ENCODE results near the gene CCR9.

The CCR9 gene

GRCh38 chr3:45910892-45911291, 24.5 kb downstream of the CCR9 start:
- DNase-seq: no peak

DNA sequence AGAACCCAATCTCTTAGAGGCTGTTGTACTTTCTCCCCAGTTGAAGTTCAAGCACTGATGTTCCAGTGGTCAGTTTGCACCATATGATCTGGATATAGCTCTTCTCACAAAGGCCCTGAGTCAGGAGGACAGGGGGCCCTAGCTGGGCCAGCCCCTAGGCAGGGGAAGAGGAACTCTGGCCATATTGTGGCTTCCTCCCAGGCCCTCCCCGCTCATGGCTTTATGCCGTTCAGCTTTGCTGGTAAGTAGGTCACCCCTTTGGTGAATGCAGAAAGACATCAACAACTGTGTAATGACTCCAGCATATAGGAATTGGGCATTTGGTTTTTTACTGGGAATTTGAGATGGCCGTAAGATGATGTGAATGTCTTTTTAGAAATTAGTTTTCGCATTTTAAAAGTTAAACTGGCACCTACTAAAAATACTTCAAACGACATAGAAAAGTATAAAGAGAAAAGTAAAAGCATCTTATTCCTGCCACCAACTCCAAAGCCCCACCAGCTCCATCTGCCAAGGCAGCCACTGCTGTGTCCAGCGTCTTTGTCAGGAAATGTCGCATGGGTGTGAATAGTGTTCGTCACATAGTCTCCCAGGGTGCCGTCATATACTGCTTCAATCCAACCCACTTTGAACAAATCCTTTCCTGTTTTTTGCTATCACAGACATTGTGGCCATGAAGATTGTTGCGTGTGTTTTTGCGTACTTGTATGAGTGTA, 25.3 kb downstream of the CCR9 start:
- DNase-seq: no peak

- no peak for DNase-seq
Observed at GRCh38 chr3:45912435-45912834, 26.1 kb downstream of the CCR9 start.

DNA sequence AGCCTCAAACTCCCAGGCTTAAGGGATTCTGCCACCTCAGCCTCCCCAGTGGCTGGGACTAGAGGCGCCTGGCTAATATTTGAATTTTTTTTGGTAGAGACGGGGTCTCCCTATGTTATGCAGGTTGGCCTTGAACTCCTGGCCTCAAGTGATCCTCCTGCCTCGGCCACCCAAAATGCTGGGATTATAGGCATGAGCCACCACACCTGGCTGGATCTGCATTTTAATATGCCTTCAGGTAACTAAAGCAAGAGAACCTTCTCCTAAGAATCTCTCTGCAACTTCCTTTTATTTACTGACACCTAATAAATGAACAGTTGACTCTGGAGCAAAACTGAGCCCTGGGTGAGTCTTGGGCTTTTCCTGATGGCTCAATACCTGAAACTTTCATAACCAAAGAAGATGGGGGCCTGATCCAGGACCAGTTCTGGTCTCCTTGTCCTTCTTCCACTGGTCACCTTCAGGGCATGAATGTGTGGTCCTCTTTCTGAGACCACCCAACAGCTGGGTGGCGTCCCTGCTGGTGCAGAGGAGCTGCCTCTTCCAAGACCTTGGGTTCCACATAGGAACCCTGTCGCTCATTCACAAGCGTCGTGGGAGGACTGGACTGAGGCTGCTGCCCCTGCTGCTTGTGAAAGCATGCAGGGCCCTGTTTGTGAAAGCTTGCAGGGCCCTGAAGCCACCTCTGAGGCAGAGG, 28.2 kb downstream of the CCR9 start:
- DNase-seq: no peak

DNA sequence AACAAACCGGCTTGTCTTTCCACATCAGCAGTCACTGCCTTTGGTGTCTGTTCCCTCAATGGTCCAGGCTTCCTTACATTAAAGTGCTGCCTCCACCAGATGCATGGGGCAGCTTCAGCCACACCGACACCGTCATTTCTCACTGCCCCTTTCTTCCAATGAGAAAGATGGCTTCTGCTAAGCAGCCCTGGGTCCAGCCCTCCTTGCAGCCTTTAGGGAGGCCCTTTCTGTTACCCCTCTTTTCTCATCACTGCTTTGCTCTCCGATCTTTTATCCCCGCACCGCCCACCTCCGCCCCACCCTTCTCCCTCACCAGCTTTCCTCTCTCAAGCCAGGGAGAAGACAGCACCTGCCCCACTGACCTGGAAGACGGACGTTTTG, 28.7 kb downstream of the CCR9 start:
- no peak for DNase-seq

GRCh38 chr3:45915518-45916231, 29.3 kb downstream of the CCR9 start:
- no peak for DNase-seq

GRCh38 chr3:45917146-45917898, 31.0 kb downstream of the CCR9 start:
- no peak for DNase-seq

DNA sequence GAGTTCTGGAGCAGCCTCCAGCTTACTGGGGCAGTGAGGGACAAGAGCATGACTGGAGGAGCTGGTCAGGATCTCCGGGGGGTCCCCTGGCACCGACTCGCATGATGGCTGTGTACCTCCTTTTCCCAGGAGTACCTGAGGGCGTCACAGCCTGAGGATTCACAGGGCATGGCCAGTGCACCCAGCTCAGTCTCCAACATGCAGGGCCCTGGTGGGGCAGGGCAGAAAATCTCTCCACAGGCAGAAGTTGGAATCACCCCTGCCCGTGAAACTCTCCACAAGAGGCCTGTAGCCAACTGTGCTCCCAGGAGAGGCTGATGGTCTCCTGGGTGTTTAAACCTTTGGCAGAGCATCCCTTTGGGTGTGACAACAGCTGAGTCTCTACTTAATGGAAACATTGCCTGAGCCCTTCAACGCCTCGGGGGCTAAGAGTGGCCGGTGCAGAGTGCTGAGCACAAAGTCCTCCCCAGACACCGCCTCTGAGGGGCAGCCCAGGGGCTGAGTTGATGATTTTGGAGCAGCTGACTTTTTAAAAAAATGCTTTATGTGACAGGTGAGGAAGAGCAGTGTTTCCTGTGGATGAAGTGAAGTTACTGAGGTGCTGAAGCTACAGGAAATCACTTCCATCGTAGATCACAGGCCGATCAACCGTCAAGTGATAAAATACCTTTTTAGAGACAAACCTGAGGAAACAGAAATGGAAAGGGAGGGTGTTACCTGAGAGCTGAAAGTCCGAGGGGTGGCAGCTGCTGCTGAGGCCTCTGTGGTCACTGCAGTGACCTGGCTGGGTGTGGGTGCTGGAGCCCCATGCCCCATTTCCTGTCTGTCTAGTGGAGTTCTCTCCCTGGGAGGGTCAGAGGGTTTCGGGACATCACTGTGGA, 35.1 kb downstream of the CCR9 start:
- no peak for DNase-seq

DNA sequence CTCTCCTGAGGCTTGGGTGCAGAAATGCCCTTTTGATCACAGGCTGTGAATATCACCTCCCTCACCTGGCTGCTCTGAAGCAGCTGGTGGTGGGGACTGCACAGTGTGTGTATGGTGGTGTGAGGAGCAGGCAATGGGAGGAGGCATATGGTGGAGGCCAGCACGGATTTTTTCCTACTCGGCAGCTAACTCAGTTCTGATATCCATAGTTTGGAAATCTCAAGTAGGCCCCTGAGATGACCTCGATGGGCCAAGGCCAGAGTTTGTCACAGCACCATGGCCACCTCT, 35.6 kb downstream of the CCR9 start:
- no peak for DNase-seq

DNA sequence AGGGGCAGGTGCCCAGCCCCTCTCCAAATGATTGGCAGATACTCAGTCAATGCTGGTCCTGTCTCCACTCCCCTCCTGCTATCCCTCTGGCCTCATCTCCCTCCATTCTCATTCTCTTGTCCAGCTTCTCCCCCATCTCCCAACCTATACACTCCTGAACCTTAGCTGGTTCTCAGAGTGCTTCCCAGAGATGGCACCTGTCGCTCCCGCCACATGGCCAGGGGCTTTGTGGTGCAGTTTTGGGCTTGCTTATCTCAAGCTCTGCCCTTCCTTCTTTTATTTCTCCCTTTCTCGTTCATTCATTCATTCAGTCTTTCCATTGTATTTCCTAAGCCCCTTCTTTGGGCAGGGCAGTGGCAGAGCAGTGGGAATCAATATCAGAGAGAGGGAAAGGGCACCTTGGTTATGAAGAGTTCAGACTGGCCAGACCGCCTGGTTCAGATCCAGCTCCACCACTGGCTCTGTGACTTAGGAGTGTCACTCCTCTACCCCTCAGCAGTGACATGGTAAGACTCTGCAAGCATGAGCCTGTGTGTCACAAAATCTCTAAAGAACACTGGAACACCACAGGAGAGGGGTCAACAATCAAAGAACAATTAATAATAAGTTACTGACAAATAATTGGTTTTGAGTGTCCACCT, 36.7 kb downstream of the CCR9 start:
- DNase-seq: no peak

DNA sequence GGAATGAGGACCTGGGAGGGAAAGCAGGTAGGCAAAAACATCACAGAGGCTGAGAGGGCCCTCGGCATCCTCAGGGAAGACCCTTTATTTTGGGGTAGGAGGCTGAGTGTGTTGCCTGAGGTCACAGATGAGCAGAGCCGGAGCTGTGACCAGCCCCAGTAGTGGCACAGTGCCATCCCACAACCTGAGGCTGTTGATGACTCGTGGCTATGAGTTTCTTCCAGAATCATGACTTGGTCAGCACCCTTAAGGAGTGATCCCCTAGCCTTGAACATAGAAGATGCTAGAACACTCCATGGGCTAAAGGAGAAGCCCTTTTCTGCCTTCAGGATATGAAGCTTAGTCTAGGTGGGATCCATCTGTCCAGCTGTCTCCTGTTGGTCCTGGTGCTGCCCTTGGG, 37.4 kb downstream of the CCR9 start:
- no peak for DNase-seq

- no peak for DNase-seq
Observed at GRCh38 chr3:45927881-45928280, 41.5 kb downstream of the CCR9 start.

DNA sequence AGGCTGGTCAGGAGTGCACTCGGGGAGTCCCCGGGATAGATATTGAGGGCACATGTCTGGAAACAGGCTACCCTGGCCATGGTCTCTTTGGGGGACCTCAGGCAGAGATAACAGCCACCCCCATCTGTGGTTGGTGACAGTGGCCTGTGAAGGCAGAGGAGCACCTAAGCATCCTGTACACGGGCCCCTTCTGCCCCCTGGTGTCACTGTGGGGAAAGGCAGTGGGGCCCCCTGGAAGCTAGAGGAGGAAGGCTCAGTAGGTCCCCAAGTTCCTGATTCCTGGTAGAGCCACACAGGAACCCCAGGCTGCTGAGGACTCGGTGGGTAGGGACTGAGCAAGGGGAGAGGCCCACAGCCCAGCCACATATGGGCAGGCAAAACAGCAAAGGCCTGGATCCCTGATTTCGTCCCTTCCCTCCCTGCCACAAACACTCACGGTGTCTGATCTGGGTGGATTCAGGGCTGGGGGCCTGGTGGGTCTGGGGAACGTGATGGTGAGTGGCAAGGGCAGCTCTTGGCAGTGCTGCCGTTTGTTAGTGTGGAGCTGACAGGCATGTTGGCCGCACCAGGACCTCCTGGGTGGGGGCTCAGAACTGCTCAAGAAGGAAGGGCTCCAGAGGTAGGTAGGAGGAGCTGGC, 42.8 kb downstream of the CCR9 start:
- no peak for DNase-seq

DNA sequence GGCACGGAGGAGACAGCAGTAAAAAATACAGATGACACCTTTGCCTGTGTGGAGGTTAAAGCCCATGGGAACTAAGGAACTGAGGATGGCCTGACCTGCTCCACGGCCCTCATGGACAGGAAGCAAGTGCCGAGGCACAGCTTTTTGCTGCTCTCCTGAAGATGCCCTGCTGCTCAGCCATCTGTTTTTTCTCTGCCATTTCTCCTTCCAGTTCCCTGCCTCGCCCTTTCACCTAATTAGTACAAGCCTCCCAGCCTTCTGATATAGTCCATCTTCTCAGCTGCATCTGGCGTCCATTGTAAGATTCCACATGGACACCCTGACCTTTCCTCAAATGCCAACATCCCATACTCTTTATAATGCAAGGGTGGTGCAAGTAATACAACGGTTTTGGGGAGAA, 45.2 kb downstream of the CCR9 start:
- DNase-seq: no peak

DNA sequence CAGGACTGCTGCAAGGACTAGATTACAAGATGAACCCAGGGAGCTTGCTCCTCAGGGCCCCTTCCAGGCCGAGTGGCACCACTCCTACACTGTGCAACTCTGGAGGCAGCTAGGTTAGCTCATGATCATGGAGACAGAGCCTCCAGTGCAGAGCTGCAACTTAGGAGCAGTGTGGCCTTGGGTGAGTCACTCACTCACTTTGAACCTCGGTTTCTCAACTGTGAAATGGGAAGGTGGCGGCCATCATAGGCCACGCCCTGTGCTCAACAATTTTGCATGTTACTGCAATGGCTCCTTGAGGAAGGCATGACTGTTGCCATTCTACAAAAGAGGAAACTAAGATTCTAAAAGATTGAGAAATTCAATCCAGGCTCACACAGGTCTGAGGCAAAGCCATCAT, 45.8 kb downstream of the CCR9 start:
- no peak for DNase-seq

DNA sequence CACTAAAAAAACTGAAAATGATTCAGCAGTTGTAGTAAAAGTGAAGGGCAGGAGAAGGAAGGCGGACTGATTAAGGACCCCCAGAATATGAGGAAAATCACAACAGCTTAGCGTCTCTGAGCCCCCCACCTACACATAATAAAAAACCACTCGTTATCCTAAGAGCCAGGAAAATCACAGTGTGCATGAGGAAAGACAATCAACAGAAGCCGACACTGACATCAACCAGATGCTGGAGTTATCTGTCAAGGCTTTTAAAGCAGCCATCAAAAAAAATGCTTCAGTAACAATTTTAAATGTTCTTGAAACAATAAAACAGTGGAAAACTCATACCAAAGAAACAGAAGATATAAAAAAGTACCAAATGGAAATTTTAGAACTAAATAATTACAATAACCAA, 47.2 kb downstream of the CCR9 start:
- DNase-seq: no peak

GRCh38 chr3:45936261-45936660, 49.9 kb downstream of the CCR9 start:
- no peak for DNase-seq

DNA sequence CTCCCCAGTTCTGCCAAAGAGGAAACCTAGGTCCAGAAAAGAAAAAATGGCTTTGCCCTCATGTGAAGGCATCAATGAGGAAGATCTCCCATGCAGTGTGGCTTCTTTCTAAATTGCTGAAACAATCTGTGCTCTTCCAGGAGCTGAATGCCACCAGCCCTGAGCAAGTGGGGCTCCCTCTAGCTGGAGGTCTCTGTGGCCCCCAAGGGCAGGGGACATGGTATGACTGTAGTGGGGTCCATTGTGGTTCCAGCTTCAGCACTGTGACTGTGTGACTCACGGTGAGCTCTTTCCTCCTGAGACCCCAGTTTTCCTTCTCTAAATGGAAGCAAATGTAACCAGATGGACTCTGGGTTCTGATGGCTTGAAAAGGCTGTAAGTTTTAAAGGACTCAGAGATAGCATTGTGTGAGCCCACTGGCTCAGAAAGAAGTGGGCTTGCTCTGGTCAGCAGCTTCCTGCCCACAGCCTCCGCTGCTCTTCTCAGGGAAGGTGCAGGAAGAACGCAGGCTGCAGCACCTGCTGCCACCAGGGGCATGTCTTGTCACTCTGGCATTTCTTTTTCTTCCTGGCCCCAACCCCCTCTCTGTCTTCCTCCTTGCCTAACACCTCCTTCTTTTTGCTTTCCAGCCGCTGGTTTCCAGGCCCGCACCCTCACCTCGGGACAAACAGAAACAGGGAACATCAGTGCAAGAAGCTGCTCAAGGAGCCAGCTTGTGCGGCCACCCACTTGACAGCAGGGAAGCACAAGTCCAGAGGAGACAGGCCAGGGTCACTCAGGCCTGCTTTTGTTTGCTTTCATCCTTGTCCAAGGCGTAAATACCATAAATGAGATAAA, 51.1 kb downstream of the CCR9 start:
- DNase-seq: no peak

GRCh38 chr3:45938043-45938435, 51.7 kb downstream of the CCR9 start:
- no peak for DNase-seq

- peak; percentile 22 for DNase-seq
Observed at GRCh38 chr3:45938864-45939263, 52.5 kb downstream of the CCR9 start.

- DNase-seq: no peak
Observed at GRCh38 chr3:45939341-45939771, 53.0 kb downstream of the CCR9 start.

Data from NCI-H446 treated with DMSO at 0.1 percent for 48 hours (cell line).